UCSD-AML1 (cell line): ENCODE measurements around the gene PLCG1.
"Not testable (repeated sequence)": the region's sequence is repeated elsewhere in the genome, so short reads cannot be mapped to it uniquely, and the experiment has no call there.

Experiments used
- DNase-seq: peaks from one replicate; lab custom pipeline; 2025; ENCODE audit not compliant: unreplicated experiment; lab: John Stamatoyannopoulos, UW

PLCG1 gene

DNA sequence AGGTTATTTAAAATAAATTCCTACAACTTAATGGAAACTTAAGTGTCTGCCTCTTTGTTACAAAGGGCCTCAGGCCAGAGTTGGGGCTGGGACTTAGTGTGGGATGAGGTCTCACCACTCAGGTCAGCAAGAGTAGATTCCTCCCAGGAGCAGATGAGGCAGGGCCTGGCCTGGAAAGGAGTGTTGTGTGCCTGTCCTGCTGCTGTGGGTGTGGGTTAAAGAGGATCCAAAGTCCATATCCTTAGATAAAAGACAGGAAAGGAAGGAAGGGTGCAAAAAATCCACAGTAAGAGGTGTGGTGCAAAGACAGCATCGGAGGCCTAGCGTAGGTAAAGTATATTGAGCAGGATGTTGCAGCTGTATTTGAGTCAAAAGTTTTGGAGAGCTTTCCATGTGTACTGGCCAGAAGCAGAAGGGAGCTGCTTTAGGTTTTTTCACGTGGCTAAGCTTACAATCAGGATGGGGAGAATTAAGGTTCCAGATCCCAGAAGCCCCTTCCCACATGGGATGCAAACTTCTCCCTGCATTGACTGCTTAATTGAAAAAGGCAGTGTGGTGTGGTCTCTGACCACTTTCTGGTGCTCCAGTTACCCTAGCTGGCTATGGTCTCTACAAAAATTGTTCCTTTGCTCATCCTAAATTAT lies 12.8 kb upstream of the PLCG1 start:
- DNase-seq, result no peak

DNA sequence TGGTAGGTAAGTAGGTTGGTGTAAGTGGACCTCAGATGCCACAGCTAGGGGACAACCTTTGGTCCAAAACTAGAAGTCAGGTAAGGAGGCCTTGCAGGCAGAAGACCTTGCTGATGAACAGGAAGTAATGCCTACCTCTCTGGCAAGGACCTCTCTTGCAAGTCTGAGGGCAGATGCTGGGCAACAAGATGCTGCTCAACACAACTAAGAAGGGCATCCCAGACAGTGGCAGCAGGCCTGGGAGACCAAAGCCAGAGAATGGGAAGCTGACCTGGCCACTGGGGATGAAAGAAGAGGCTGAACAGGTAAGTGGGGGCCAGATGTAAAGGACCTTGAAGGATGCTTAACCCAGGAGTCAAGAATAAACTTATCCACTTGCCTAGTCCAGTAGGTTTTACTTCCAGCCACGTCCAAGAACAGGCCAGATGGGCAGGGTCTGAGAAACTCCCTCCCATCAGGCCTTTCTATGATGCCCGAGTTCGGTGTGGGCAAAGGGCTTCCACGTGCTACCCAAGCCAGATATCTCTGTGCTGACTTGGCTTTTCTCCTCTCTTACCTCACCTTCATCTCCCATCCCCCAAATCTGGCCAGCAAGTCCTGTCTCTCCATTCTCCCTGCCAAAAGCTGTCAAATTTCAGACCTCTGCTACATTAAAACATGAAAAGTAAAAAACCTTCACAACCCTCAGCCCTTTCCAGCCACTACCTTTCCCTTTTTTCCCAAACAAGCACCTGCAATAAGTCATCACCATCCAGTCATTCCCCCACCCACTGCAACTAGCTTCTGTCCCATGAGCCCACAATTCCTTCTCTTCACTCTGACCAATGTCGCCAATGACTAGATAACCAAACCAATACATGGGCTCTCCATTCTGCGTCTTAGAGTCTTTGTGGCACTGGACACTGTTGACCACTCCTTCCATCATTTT lies 11.5 kb upstream of the PLCG1 start:
- no peak for DNase-seq

DNA sequence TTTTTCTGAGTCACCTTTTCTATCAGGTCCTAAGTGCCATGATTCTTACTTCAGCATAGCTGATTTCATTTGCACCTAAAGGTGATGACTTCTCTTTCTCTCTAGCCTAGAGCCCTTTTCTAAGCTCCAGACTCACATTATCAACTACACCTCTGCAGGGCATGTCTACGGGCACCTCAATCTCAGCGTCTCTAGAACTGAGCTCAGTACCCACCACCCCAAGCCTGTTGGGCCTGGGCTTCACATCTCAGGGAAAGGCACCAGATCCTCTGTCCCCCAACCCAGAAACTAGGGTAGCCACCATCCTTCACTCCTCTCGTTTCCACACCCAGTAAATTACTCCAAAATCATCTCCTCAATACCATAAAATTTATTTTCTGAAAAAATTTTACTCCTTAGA lies 10.6 kb upstream of the PLCG1 start:
- no peak for DNase-seq

DNA sequence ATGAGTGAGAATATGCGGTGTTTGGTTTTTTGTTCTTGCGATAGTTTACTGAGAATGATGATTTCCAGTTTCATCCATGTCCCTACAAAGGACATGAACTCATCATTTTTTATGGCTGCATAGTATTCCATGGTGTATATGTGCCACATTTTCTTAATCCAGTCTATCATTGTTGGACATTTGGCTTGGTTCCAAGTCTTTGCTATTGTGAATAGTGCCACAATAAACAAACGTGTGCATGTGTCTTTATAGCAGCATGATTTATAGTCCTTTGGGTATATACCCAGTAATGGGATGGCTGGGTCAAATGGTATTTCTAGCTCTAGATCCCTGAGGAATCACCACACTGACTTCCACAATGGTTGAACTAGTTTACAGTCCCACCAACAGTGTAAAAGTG lies 9.0 kb upstream of the PLCG1 start:
- DNase-seq, result not testable (repeated sequence)

DNA sequence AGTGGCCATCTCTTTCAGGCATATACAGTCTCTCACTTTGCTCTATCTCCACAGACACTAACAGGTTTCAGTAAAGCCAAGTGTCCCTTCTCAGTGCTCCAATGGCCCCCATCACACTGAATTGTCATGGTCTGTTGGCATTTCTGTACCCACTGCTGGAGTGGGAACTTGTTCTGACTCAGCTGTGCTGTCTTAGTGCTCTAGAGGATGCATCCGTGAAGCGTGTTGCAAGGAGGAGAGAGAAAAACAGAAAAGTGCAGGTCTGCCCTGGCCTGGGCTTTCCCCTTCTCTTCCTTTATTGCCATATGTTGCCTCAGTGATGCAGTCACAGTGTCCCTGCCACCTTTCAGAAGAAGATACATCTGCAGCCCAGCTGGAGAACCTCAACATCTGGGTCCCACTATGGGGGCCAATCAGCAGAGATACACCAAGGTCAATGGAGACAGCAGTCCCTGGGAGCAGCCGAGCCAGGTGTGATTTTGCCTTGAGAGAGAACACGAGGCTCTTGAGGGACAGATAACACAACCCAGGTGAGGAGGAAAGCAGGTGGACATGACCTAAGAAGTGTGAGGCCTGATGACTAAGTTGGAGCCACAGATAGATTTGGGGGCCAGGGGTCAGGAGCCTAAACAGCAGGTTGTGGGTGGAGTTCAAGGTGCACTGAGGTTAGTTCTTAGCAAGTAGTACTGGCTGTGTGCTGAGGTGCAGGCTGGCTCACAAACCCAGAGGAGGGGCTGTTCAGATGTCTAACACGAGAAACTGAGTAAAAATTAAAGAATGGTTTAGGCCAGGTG lies 5.6 kb upstream of the PLCG1 start:
- DNase-seq, result no peak

DNA sequence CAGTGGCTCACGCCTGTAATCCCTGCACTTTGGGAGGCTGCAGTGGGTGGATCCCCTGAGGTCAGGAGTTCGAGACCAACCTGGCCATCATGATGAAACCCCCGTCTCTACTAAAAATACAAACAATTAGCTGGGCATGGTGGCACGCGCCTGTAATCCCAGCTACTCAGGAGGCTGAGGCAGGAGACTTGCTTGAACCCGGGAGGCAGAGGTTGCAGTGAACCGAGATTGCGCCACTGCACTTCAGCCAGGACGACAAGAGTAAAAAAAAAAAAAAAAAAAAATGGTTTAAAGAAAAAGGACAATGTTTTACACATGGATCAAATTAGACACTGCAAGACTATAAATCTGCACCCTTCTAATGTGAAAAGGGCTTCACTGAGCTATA lies 5.0 kb upstream of the PLCG1 start:
- not testable (repeated sequence) for DNase-seq

DNA sequence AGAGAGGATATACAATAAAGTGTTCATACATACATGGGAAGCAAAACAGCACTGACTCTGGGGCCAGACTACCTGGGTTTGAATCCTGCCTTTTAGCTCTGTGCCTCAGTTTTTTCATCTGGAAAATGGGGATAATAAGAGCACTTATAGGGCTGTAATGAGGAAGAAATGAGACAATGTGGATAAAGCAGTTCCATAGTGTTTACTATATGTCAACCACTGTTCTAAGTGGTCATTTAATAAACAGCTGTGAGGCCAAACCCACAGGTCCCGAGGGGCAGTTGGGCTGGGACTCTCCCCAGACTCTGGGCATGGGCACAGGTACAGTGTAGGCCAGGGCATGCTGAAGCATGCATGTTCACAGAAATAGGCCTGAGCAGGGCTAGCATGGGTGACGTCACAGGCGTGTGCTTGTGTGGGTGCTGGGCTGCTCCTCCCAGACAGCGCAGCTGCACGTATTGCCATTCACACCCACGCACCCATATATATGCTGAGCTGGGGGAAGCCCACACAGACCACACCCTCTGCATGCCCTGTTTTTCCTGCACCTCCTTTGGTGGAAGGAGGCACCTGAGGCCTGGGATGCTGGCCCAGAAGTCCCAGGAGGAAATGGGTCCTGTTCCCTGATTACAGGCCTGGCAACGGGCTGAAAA lies 3.5 kb upstream of the PLCG1 start:
- DNase-seq, result no peak

DNA sequence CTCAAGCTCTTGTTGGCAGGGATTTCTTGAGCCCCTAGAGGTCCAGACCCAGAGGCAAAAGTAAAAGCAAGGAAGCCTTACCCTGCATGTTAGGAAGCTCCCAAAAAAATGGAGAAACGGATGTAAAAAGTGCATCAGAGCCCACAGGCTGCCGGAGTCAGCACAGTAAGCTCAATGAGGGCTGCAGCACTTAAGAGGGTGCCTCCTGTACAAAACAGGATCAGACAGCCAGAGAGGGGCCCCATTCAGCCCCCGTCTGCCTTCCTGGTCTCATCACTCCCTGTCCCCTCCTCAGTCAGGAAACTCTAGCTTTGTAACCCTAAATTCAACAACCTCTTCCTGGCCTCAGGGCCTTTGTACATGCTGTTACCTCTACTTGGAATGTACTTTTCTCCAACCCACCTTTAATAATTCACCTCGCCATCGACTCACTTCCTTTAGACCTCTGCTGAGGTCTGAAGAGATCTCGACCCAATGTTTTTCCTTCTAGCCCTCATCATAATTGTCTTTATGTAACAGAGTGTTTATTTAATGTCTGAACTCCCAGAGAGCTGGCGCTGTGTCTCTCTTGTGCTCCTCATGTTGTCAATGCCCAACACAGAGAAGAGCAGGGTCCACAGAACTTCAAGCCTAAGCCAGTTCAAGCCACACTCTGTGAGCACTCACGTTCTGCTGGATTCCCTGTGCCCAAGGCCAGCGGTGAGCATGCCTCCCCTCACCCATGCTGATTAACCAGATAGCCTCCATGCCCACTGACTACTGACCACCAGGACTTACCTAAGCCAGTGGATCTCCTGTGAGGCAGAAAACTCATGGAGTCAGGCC lies 2.8 kb upstream of the PLCG1 start:
- DNase-seq, result no peak

DNA sequence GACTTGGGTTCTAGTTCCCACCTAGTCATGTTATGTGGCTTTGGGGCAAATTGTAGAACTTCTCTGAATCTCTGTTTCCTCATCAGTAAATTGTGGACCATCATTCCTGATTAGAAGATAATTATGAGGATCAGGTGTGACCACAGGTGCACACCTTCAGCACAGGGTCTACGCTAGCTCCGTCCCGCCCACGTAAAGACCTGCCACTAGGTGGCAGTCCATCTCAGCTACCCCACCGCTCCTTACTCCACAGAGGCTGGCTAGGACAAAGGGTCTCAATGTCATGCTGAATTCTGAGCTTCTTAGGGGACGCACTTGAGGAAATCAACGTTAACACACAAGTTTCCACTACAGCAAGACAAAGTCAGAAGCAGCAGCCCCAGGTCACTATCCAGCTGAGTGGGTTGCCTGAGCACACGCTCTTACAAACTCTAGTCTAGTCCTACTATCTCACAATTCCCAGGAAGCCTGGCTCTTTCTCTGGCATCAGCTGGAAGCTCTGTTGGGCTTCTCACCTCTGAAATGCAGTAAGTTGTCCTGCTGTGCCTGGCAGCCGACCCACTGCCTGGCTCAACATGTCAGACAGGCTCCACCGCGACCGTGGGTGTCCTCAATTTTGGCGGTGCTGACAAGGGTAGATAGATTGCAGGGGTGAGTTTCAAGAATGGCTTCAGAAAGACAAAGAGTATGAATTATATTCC lies 2.0 kb upstream of the PLCG1 start:
- DNase-seq, result peak; percentile 50

DNA sequence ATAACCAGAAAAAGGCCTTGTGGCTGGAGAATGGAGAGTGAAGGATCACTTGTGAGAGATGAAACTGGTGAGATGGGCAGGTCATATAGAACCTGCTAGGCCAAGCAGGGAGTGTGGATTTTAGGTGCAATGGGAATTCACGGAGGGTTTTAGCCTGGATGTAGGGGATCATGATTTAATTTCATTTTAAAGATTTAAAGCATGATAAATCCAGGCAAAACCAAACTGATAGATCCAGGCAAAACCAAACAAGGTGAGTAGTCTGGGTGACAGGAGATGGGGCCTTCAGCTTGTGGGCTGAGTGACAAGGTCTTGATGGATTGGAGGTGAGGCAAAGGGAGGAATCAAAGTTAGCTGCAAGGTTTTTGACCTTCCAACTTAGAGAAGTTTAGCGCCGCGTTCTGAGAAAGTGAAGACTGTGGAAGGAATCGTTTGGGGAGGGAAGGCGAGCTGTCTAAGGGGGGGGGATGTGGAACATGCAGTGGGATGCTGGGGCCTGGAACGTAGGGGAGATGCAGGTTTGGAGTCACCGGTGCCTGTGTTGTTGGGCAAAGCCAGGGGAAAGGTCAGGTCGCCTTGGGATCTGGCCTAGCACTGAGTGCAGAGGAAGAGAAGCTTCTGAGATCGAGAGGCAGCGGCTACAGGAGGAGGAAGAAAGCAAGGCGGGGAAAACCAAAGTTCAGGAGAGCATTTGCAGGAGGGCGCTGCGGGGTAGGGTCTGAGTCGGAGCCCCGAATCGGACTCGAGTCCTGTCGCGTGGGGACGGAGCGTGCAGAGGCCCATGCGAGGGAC lies 1.3 kb upstream of the PLCG1 start:
- DNase-seq, result no peak

DNA sequence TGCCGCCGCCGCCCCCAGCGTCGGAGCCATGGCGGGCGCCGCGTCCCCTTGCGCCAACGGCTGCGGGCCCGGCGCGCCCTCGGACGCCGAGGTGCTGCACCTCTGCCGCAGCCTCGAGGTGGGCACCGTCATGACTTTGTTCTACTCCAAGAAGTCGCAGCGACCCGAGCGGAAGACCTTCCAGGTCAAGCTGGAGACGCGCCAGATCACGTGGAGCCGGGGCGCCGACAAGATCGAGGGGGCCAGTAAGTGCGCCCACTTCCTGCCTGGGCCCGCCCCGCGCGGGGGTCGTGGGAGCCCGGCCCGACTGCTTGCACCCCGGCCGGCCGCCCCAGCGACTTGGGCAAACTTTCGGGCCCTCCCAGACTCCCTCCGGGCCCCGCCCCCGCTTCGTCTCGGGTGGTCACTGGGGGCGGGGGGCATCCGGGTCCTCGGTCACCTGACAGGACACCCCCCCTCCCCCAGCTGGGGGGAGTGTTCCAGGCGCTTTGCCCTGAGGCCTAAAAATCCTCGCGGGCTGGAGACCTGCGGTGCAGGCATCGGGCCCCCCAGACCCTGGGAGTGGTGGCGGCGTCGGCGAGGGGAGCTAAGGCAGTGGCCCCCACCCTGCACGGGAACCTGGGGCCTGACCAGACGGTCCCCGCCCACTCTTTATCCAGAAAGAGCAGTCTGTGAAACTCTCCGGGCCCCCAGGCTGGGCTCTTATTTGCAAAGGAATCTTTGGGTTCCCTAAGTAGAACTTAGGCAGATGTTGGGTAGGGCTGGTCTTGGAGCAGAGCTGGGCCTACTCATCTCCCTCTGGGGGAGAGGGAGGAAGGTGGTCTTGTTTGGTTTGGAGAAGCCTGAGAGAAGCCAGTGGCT lies 501 bp downstream of the PLCG1 start:
- DNase-seq, result peak; percentile 68

DNA sequence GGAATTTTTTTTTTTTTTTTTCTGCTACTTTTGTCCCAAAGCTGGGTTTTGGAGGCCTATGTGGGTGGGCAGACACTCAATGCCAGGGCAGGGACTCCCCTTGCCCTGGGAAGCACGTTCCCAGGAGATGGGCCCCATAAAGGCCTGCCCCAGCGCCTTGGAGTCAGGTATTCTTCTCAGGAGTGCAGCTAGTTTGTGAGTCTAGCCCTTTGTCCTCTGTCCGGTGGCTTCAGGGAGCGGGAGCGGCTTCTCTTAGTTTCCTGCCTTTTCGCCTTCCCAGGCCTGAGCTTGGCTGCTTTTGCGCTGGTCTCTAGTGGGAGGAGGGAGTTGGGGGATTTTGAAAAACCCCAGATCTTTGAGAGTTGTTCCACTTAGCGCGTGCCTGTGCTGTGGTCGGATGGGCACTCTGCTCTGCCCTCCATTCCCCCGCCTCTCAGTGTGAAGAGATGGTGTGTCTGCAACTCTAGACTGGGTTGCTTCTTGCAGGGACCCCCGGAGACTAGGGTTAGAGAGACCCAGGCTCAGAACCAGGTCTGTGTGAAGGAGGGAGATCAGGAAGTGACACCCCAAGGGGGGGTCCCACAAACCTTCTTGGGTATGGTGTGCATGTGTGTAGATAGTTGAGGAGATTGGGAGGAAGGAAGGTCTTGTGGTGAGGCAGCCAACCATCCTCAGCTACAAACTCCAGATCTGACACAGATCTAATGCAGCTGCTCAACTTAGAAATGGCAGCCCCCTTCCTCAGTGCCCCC lies 1.3 kb downstream of the PLCG1 start:
- DNase-seq, result no peak

DNA sequence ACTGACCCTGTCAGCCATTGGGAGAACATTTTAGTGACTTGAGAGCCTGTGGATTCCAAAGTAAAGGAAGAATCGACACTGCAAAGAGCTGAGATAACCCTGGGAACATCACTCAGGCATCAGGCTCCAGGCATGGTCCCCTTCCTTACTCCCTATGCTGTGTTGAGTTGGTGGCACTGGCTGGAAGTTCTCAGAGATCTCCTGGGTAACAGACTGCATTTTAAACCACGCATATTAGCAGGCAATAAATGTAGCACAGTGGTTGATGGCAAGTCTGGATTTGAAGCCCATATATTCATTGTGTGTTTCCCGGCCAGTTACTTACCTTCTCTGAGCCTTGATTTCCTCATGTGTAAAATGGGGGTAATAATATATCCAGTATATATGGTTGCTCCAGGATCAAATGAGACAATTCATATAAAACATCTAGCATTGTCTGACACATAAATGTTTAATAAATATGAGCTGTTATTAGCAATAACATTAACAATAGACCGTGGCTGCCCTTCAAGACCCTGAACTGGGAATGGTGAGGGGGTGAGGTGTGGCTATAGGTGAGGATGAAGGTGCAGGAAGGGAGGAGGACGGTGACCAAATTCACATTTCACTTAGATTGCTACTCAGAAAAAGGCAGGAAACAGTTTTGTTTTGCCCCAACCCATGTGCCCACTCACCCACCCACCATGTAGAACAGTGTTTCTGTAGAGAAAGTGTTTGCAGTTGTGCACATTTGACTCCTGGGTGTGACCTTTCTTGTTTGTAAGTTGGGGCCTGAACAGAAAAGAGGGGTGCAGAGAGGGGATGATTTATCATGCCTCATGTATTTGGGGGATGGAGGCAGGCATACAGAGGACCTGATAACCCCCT lies 2.1 kb downstream of the PLCG1 start:
- no peak for DNase-seq

DNA sequence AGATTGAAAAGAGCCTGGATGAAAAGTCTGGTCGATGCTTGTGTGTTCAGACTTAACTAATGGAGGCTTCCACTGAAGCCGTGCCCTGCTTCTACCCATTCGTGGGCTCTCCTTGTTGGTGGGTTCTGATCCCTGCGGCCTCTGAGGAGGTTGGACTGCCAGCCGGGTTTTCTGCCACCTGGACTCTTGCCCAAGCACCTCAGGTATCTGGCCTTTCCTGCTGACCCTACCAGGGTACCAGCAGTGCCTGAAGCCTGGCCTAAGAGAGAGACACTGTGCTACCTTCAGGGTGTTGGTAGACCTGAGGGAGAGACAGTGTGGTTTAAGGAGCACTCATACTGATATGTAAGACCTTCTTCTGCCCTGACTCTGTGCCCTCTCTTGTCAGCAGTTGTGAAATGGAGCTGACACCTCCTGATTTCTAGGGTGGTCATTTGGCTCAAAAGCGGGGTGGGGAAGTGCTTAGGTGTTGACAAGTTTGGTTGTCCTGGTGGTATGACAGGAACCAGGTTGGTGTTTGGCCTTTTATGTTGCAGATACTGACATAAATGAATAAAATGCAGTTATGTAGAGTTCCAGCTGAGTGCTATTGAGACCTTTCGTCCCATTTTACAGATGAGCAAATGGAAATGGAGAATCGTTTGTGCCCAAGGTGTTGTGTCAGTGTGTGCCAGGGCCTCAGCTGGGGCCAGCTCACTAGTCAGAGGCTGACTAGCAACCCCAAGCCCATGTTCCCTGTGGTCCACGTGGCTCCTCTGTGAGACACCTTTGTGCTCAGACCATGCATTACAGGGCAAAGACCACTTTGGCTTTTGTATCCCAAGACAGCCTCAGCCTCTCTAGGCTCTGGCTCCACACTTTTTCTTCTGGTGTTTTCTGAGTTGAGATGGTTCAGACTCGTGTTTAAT lies 3.1 kb downstream of the PLCG1 start:
- no peak for DNase-seq

DNA sequence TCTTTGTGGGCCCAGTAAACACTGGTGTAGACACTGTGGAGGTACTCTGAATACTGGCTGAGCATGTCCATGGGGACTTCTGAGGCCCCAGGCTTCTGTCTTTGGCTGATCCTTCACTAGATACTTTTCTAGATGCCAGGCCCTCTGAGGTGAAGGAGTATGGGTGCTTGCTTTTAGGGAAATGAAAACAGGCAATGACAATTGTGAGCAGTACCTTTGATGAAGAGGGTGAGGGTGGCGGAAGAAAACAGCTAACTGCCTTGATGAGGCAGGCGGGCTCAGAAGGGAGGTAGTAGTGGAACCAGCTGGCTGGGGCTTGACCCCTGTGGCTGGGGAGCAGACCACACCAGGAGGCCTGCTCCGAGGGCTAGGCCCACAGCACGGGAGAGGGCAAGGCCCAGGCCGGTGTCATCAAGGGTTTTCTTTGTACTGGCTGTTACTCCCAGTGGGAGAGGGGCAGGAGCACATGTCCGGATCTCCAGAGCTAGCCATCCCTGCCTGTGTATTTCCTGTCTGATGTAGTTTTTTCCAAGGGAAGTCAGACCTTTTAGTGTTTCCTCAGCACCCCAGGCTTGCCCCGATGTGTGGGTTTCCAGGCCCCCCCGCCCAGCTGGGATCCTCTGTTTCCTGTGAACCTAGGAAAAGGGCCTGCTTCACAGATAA lies 3.9 kb downstream of the PLCG1 start:
- DNase-seq, result peak; percentile 65
